ENCODE results near the gene ZBTB16. TPM values are rescaled to one million over a fixed set of nuclear protein-coding genes. Genes with fewer than 3 reads are reported as not detected.

The ZBTB16 gene
- total and polyA plus RNA-seq, 3 donors from 2014 or later = 11.4 to 88.5 (median 51.5) TPM

DNA sequence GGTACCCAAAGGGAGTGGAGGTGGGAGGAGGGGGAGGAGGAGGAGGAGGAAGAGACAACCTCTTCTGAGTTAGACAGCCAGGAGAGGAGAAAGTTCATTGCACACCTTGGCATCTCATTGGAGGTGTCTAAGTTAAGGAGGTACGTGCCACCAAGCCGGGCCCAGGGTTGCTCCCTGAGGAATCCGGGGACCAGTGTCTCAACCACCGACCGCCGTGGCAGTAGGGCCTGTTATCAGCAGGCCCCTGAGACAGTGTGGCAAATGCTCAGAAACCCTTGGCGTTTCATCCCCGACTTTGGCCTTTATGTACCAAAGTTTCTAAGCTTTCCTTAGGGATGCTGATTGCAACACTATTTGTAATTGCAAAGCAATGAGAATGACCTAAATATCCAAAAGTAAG, 141.7 kb downstream of the ZBTB16 start:
- Histone ChIP-seq H3K27ac (peak overlapping the region in 1 of 2 donors; percentile 79), H3K4me3 (no peak overlapping the region), H3K27me3 (no peaks in the 10 kb centered on the region), H3K4me1 (peaks cover 49% of the 10 kb centered on the region), H3K36me3 (ENCODE audit: low read depth, missing control alignments) (no peaks in the 10 kb centered on the region), H3K9me3 (no peaks in the 10 kb centered on the region)
- DNase-seq = no peak
- TF ChIP-seq, protein P1, sequence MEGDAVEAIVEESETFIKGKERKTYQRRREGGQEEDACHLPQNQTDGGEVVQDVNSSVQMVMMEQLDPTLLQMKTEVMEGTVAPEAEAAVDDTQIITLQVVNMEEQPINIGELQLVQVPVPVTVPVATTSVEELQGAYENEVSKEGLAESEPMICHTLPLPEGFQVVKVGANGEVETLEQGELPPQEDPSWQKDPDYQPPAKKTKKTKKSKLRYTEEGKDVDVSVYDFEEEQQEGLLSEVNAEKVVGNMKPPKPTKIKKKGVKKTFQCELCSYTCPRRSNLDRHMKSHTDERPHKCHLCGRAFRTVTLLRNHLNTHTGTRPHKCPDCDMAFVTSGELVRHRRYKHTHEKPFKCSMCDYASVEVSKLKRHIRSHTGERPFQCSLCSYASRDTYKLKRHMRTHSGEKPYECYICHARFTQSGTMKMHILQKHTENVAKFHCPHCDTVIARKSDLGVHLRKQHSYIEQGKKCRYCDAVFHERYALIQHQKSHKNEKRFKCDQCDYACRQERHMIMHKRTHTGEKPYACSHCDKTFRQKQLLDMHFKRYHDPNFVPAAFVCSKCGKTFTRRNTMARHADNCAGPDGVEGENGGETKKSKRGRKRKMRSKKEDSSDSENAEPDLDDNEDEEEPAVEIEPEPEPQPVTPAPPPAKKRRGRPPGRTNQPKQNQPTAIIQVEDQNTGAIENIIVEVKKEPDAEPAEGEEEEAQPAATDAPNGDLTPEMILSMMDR (IDR thresholded peaks at IDR 0.05) = no peak
- TF ChIP-seq POLR2A (IDR thresholded peaks at IDR 0.05) = no peak
- intact Hi-C loops (cut with DNase I; ENCODE audit: low total_unique reads) = no loop called here
- 78 to 85% methylated on average over 8 of the region's 8 CpGs for WGBS, 2 donors

DNA sequence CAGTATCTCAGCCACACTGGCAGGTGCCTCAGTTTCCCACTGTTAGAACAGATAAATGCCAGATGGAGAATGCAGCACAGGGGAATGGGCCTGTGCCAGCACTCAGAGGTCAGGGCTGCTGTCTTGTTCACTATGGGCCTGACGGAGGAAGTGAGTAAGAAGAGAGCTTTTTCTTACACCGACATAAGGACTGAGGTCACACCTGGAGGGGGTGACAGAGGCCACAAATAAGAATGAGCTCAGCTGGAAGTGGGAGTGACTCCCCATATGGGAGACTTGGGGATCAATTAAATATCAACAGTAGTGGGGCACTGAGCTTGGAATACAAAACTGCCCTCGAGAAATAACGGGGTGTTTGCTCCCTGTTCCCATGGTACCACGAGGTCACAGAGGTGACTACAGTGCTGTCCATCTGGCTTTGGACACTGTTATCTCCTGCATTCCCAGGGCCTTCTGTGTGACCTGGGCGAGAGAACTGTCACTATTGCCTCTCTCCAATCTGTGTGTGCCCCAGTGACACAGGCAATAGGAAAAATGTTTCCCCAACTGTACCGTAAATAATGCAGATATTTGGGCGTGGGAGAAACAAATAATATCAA, 142.6 kb downstream of the ZBTB16 start:
- Histone ChIP-seq H3K36me3 (ENCODE audit: low read depth, missing control alignments) (no peaks in the 10 kb centered on the region), H3K4me3 (no peak overlapping the region), H3K27me3 (no peaks in the 10 kb centered on the region), H3K27ac (peak overlapping the region in 1 of 2 donors; percentile 79), H3K9me3 (no peaks in the 10 kb centered on the region), H3K4me1 (peaks cover 40% of the 10 kb centered on the region)
- WGBS, 2 donors = 65 to 72% methylated on average over 8 of the region's 8 CpGs
- intact Hi-C loops (cut with DNase I; ENCODE audit: low total_unique reads) = no loop called here
- DNase-seq = no peak
- TF ChIP-seq, protein P1 (IDR thresholded peaks at IDR 0.05) = no peak
- no peak for TF ChIP-seq POLR2A (IDR thresholded peaks at IDR 0.05)

DNA sequence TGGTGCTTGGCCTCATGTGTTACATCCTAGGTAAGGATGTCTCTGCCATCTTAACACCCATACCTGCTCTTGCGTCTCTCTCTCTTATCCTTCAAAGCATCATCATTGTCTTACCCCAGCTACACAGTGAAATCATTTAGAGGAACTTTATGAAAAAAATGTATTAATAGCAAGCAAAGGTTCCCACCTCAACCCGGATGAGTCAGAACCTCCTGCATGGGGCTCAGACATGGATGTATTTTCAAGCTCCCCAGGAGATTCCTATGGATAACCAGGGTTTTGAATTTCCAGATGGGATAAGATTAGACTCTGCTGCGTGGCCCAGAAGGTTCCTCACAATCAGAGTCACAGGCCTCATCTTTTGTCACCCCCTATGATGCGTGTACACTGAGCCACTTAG, 147.6 kb downstream of the ZBTB16 start:
- 86 to 98% methylated on average over 4 of the region's 4 CpGs for WGBS, 2 donors
- H3K4me3 ChIP-seq = no peak overlapping the region
- no peak overlapping the region for H3K27ac ChIP-seq
- no peaks in the 10 kb centered on the region for H3K36me3 ChIP-seq (ENCODE audit: low read depth, missing control alignments)
- intact Hi-C loops (cut with DNase I; ENCODE audit: low total_unique reads) = no loop called here
- TF ChIP-seq POLR2A (IDR thresholded peaks at IDR 0.05) = no peak
- TF ChIP-seq, protein P1 (IDR thresholded peaks at IDR 0.05) = no peak
- peaks cover 6% of the 10 kb centered on the region for H3K4me1 ChIP-seq
- H3K27me3 ChIP-seq = no peaks in the 10 kb centered on the region
- H3K9me3 ChIP-seq = no peaks in the 10 kb centered on the region
- DNase-seq = no peak

DNA sequence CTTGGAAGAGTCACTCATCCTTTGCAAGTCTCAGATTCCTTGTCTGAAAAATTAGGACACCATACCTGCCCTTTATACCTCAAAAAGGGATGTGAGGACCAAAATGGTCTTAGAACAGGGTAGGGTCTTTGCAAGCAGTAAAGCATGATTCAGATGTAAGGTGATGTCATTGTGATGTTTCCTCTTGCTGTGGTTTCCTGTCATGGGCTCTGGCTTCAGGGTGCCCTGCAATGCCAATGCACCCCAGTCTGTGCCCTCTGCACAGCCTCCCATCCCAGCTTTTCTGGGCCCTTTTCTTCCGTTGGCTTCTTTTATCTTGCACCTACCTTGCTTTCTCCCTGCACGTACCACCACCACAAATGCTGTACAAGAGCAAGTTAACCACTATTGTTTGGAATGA, 148.9 kb downstream of the ZBTB16 start:
- Histone ChIP-seq H3K9me3 (no peaks in the 10 kb centered on the region), H3K4me1 (no peaks in the 10 kb centered on the region), H3K36me3 (ENCODE audit: low read depth, missing control alignments) (no peaks in the 10 kb centered on the region), H3K4me3 (no peak overlapping the region), H3K27me3 (no peaks in the 10 kb centered on the region), H3K27ac (no peak overlapping the region)
- no peak for DNase-seq
- TF ChIP-seq POLR2A (IDR thresholded peaks at IDR 0.05) = no peak
- TF ChIP-seq, protein P1 (IDR thresholded peaks at IDR 0.05) = no peak
- intact Hi-C loops (cut with DNase I; ENCODE audit: low total_unique reads) = no loop called here
- 90 to 96% methylated on average over 2 of the region's 2 CpGs for WGBS, 2 donors

DNA sequence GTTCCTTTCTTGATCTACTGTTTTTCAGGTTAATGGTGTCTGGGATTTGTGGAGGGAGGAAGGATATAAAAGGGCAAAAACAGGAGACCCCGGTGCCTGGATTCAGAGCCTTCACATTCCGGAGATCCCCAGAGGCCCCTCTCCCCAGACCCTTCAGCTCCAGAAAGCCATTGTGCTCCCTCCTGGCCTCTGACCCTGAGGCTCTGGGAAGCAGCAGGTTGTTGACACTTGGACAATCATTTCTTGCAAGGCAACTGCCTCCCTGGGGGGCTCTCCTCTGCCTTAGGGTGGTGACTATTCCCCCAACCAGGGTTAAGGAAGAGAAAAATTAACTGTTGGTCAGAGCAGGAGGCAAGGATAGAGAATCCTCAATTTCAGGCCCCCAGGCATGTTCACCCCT, 149.8 kb downstream of the ZBTB16 start:
- Histone ChIP-seq H3K9me3 (no peaks in the 10 kb centered on the region), H3K27ac (no peak overlapping the region), H3K4me1 (no peaks in the 10 kb centered on the region), H3K27me3 (no peaks in the 10 kb centered on the region), H3K36me3 (ENCODE audit: low read depth, missing control alignments) (no peaks in the 10 kb centered on the region), H3K4me3 (no peak overlapping the region)
- intact Hi-C loops (cut with DNase I; ENCODE audit: low total_unique reads) = no loop called here
- WGBS, 2 donors = 70 to 74% methylated on average over 2 of the region's 2 CpGs
- no peak for DNase-seq
- no peak for TF ChIP-seq POLR2A (IDR thresholded peaks at IDR 0.05)
- TF ChIP-seq, protein P1 (IDR thresholded peaks at IDR 0.05) = no peak

Data from testis (tissue), 3 donors.